CD14-positive monocyte (primary cell): ENCODE results near the gene BRF1. TPM values are rescaled to one million over a fixed set of nuclear protein-coding genes. Genes with fewer than 3 reads are reported as not detected.

ENCODE experiments used
- DNase-seq, 3 donors: peaks; one replicate each; pipeline ENCODE4 v3.0.0-alpha.2; 2011 to 2022
- H2AFZ ChIP-seq: 2 replicates; pipeline ENCODE4 v1.6.0; 2012; ENCODE audit warnings: mild to moderate bottlenecking, low read depth, low read length, inconsistent platforms; ENCODE audit not compliant: insufficient read depth, poor library complexity, severe bottlenecking
- H3K27ac ChIP-seq, 2 donors: 1 replicate in 1 of 2; 2 replicates in 1 of 2; pipeline ENCODE4 v1.5.1; 2012 to 2013; ENCODE audit warnings: low read length in 2 of 2, control low read depth in 1 of 2, inconsistent platforms in 1 of 2, low read depth in 1 of 2, mild to moderate bottlenecking in 1 of 2
- H3K27me3 ChIP-seq, 2 donors: one replicate each; pipeline versions ENCODE4 v1.6.0 to v1.6.1; 2011 to 2013; ENCODE audit warnings: low read length in 2 of 2; ENCODE audit not compliant: control insufficient read depth in 2 of 2, insufficient read depth in 2 of 2
- H3K36me3 ChIP-seq, 2 donors: replicated peaks in 1 of 2; 1 replicate in 1 of 2; 2 replicates in 1 of 2; pipeline versions ENCODE4 v1.5.1 to v1.6.1; 2012 to 2013; ENCODE audit warnings: low read length in 2 of 2, control low read depth in 1 of 2, inconsistent platforms in 1 of 2, mild to moderate bottlenecking in 1 of 2; ENCODE audit not compliant: insufficient read depth in 2 of 2, control insufficient read depth in 1 of 2
- H3K4me1 ChIP-seq, 2 donors: 1 replicate in 1 of 2; 2 replicates in 1 of 2; pipeline versions ENCODE4 v1.5.1 to v1.6.1; 2012 to 2013; ENCODE audit warnings: low read length in 2 of 2, control low read depth in 1 of 2, inconsistent platforms in 1 of 2, mild to moderate bottlenecking in 1 of 2, moderate library complexity in 1 of 2; ENCODE audit not compliant: insufficient read depth in 2 of 2, control insufficient read depth in 1 of 2
- H3K4me2 ChIP-seq: replicated peaks from 2 replicates; pipeline ENCODE3; 2012; ENCODE audit warnings: low read length, moderate library complexity, mild to moderate bottlenecking; ENCODE audit not compliant: poor library complexity, severe bottlenecking; ENCODE audit errors: extremely low read depth
- H3K4me3 ChIP-seq, 3 experiments: fragments of 200-600 bp in 1 of 3; sonication (generic) in 1 of 3; replicated peaks in 1 of 3; 1 replicate in 2 of 3; 2 replicates in 1 of 3; pipeline ENCODE4 v1.5.1; 2011 to 2013; ENCODE audit warnings: low read length in 3 of 3, mild to moderate bottlenecking in 3 of 3, control low read depth in 2 of 3, low read depth in 2 of 3, inconsistent platforms in 1 of 3, moderate library complexity in 1 of 3
- H3K79me2 ChIP-seq: 2 replicates; pipeline ENCODE4 v1.6.0; 2012; ENCODE audit warnings: mild to moderate bottlenecking, control low read depth, inconsistent platforms, low read length, moderate library complexity; ENCODE audit not compliant: insufficient read depth
- H3K9ac ChIP-seq: 2 replicates; pipeline ENCODE4 v1.6.0; 2017; ENCODE audit warnings: low read length, mild to moderate bottlenecking; ENCODE audit not compliant: insufficient read depth, poor library complexity, severe bottlenecking
- H3K9me3 ChIP-seq, 2 donors: replicated peaks in 1 of 2; 1 replicate in 1 of 2; 2 replicates in 1 of 2; pipeline versions ENCODE4 v1.5.1 to v1.6.1; 2012 to 2013; ENCODE audit warnings: low read length in 2 of 2, control low read depth in 1 of 2; ENCODE audit not compliant: control insufficient read depth in 1 of 2, insufficient read depth in 1 of 2
- H4K20me1 ChIP-seq: 2 replicates; pipeline ENCODE4 v1.6.0; 2012; ENCODE audit warnings: mild to moderate bottlenecking, low read length, control low read depth, moderate library complexity; ENCODE audit not compliant: insufficient read depth
- H3K27ac Mint-ChIP-seq, 7 donors: one replicate each; pipeline ENCODE4 v1.8.0; 2020; ENCODE audit warnings: mild to moderate bottlenecking in 7 of 7, mixed read lengths in 7 of 7, moderate library complexity in 6 of 7, inconsistent platforms in 2 of 7
- H3K27me3 Mint-ChIP-seq, 3 donors: one replicate each; pipeline ENCODE4 v1.8.0; 2021 to 2022; ENCODE audit warnings: low read depth in 3 of 3, mild to moderate bottlenecking in 3 of 3, mixed read lengths in 3 of 3, moderate library complexity in 3 of 3, inconsistent platforms in 1 of 3
- H3K36me3 Mint-ChIP-seq, 2 donors: one replicate each; pipeline ENCODE4 v1.8.0; 2020; ENCODE audit warnings: mixed read lengths in 2 of 2, inconsistent platforms in 1 of 2, mild to moderate bottlenecking in 1 of 2
- H3K4me1 Mint-ChIP-seq: one replicate; pipeline ENCODE4 v1.8.0; 2020; ENCODE audit warnings: mild to moderate bottlenecking, mixed read lengths
- H3K4me3 Mint-ChIP-seq, 2 donors: one replicate each; pipeline ENCODE4 v1.8.0; 2020; ENCODE audit warnings: mild to moderate bottlenecking in 2 of 2, mixed read lengths in 2 of 2, moderate library complexity in 1 of 2
- H3K9me3 Mint-ChIP-seq, 7 donors: one replicate each; pipeline ENCODE4 v1.8.0; 2020 to 2022; ENCODE audit warnings: mixed read lengths in 7 of 7, mild to moderate bottlenecking in 6 of 7, moderate library complexity in 6 of 7, inconsistent platforms in 2 of 7
- WGBS: methylation state at CpG from one replicate; pipeline ENCODE4 v1.1.5; 2013; ENCODE audit warnings: missing lambda C conversion rate; ENCODE audit not compliant: insufficient coverage; 5-methylcytosine and 5-hydroxymethylcytosine counted together
- intact Hi-C, 2 donors: fragments of 100-400 bp; cut with micrococcal nuclease; formaldehyde crosslinking; loops; one replicate each; pipeline versions ENCODE4 v1.15.0 to v1.15.1; 2023
- polyA plus RNA-seq, 3 donors: library from polyadenylated mRNA; depleted of rRNA in 1 of 3; unstranded in 2 of 3; stranded (reverse) in 1 of 3; fragments of 300-500 nt in 2 of 3; fragments of >200 nt in 1 of 3; fragmentation: Illumina TruSeq in 2 of 3; gene quantifications; 1 replicate in 2 of 3; 2 replicates in 1 of 3; pipeline ENCODE4 v1.2.3, GENCODE V29; 2012 to 2021
- TF ChIP-seq, protein P1 (sequence below): fragments of 200-600 bp; IDR thresholded peaks from one replicate; pipeline ENCODE4 v1.8.0; 2022; ENCODE audit warnings: antibody characterized with exemption, mild to moderate bottlenecking

The BRF1 gene
- polyA plus RNA-seq, 3 donors = 2.3 to 20.5 (median 2.5) TPM

DNA sequence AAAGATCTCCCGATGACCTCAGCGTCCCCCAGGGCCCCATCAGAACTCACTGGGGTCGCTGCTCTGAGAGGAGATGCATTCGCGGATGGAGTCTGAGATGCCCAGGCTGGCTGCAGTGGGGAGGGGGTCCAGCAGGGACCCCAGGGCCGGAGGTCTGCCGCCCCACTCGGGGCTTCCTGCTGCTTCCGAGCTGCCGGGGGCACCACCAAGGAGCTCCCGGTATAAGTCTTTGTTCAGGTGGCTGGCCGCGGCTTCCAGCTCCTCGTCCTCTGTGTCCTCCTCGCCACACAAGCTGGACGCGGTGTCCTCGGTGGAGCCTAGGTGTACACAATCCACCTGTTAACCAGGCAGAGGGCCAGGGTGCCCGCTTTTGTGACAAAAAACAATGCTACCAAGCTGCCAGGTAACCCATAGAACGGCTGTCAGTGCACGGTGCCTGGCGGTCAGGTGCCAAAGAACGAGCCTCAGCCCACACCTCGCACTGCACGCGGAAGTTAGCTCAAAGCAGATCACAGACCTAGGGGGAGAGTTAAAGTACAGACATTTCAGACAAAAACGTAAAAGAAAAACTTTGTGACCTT, 79.1 kb downstream of the BRF1 start:
- Histone ChIP-seq H3K9me3 (no peaks in the 10 kb centered on the region), H3K36me3 (peaks cover 66 to 99% of the 10 kb centered on the region in 2 donors), H3K4me3 (no peak overlapping the region), H3K79me2 (no peaks in the 10 kb centered on the region), H3K27ac (no peak overlapping the region), H3K4me2 (no peak overlapping the region), H4K20me1 (no peaks in the 10 kb centered on the region), H2AFZ (no peak overlapping the region), H3K9ac (no peak overlapping the region), H3K4me1 (no peaks in the 10 kb centered on the region), H3K27me3 (no peaks in the 10 kb centered on the region)
- H3K9me3 Mint-ChIP-seq = peaks cover 0 to 7% (median 0%) of the 10 kb centered on the region in 7 donors
- TF ChIP-seq, protein P1, sequence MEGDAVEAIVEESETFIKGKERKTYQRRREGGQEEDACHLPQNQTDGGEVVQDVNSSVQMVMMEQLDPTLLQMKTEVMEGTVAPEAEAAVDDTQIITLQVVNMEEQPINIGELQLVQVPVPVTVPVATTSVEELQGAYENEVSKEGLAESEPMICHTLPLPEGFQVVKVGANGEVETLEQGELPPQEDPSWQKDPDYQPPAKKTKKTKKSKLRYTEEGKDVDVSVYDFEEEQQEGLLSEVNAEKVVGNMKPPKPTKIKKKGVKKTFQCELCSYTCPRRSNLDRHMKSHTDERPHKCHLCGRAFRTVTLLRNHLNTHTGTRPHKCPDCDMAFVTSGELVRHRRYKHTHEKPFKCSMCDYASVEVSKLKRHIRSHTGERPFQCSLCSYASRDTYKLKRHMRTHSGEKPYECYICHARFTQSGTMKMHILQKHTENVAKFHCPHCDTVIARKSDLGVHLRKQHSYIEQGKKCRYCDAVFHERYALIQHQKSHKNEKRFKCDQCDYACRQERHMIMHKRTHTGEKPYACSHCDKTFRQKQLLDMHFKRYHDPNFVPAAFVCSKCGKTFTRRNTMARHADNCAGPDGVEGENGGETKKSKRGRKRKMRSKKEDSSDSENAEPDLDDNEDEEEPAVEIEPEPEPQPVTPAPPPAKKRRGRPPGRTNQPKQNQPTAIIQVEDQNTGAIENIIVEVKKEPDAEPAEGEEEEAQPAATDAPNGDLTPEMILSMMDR = no peak
- no peak for DNase-seq
- WGBS = 96% methylated on average over 20 of the region's 27 CpGs
- peaks cover 7% of the 10 kb centered on the region for H3K4me1 Mint-ChIP-seq
- H3K27ac Mint-ChIP-seq = no peak overlapping the region
- H3K27me3 Mint-ChIP-seq = peaks cover 0 to 3% (median 0%) of the 10 kb centered on the region in 3 donors
- H3K4me3 Mint-ChIP-seq = no peak overlapping the region
- intact Hi-C loops = no loop called here
- peaks cover 72 to 96% of the 10 kb centered on the region in 2 donors for H3K36me3 Mint-ChIP-seq

DNA sequence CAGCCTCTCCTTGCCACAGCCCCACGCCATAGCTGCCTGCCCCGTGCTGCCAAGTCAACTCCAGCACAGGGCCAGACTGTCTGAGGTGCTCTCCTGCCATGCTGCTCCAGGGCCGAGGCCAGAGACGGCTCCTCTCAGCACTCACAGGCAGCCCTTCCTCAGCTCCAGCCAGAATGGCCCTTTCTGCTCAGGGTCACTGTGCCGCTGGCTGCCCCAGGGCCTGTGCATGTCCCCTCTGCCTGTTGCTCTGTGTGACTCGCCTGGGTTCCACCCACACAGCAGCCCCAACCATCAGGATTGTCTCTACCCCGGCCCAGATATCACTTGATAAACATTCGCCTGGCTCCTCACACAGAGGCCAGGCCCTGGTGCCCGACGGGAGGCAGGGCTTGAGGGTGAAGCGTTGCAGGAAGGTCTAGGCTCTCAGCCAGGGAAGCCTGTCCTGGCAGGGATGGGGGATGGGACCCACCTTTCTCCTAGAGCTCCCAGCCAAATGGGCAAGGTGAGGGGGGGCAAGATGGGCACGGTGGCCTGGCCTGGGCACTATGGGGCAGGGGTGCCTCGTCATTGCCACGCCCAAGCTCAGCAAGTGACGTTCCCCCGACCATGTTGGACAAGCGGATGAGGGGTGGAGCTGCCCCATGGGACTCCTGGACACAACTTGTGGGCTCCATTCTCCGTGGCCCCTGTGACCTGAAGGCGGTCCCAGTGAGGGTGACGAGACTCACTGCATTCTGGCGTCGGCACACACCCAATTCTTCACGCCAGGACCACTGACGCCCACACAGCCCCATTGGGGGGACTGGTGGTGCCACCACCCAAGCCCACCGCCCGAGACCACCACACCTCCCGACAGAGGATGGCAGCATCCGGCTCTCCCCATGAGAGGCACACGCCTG, 79.9 kb downstream of the BRF1 start:
- intact Hi-C loops = no loop called here
- peaks cover 64 to 99% of the 10 kb centered on the region in 2 donors for H3K36me3 ChIP-seq
- no peaks in the 10 kb centered on the region for H4K20me1 ChIP-seq
- H3K9ac ChIP-seq = no peak overlapping the region
- H3K27me3 ChIP-seq = no peaks in the 10 kb centered on the region
- no peaks in the 10 kb centered on the region for H3K79me2 ChIP-seq
- Mint-ChIP-seq H3K36me3 (peaks cover 69 to 92% of the 10 kb centered on the region in 2 donors), H3K4me1 (peaks cover 7% of the 10 kb centered on the region), H3K4me3 (no peak overlapping the region), H3K27me3 (peaks cover 0 to 3% (median 0%) of the 10 kb centered on the region in 3 donors), H3K9me3 (peaks cover 0 to 7% (median 2%) of the 10 kb centered on the region in 7 donors), H3K27ac (peak overlapping the region in 1 of 7 donors; percentile 30)
- H3K4me2 ChIP-seq = no peak overlapping the region
- WGBS = 96% methylated on average over 27 of the region's 29 CpGs
- TF ChIP-seq, protein P1 = no peak
- no peak overlapping the region for H3K4me3 ChIP-seq
- no peak for DNase-seq
- H3K9me3 ChIP-seq = peaks cover 0 to 3% of the 10 kb centered on the region in 2 donors
- H3K27ac ChIP-seq = no peak overlapping the region
- no peak overlapping the region for H2AFZ ChIP-seq
- no peaks in the 10 kb centered on the region for H3K4me1 ChIP-seq
